ENCODE data around the gene GDPD3. TPM values are rescaled to one million over a fixed set of nuclear protein-coding genes. Genes with fewer than 3 reads are reported as not detected.

GDPD3 gene
- total and polyA plus RNA-seq, 2 of the 13 experiments (the other 11 are each of a cell fraction or from before 2014, with no cell fraction given) = 18.7 to 20.6 TPM

DNA sequence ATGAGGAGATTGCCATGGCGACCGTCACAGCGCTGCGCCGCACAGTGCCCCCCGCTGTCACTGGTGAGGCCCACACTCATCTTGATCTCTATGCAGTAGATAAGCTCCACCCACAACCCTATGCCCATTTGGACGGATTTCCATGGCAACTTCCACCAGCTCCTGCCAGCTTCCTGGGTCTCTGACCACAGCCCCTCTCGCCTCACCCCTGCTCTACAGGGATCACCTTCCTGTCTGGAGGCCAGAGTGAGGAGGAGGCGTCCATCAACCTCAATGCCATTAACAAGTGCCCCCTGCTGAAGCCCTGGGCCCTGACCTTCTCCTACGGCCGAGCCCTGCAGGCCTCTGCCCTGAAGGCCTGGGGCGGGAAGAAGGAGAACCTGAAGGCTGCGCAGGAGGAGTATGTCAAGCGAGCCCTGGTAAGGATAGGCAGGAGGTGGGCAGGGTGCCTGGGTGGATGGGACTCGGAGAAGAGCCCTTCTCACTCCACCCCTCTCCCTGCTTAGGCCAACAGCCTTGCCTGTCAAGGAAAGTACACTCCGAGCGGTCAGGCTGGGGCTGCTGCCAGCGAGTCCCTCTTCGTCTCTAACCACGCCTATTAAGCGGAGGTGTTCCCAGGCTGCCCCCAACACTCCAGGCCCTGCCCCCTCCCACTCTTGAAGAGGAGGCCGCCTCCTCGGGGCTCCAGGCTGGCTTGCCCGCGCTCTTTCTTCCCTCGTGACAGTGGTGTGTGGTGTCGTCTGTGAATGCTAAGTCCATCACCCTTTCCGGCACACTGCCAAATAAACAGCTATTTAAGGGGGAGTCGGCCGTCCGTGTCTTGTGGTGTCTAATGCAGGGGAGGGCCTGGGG, 43.5 kb downstream of the GDPD3 start (continued):
- TF ChIP-seq, protein P1, sequence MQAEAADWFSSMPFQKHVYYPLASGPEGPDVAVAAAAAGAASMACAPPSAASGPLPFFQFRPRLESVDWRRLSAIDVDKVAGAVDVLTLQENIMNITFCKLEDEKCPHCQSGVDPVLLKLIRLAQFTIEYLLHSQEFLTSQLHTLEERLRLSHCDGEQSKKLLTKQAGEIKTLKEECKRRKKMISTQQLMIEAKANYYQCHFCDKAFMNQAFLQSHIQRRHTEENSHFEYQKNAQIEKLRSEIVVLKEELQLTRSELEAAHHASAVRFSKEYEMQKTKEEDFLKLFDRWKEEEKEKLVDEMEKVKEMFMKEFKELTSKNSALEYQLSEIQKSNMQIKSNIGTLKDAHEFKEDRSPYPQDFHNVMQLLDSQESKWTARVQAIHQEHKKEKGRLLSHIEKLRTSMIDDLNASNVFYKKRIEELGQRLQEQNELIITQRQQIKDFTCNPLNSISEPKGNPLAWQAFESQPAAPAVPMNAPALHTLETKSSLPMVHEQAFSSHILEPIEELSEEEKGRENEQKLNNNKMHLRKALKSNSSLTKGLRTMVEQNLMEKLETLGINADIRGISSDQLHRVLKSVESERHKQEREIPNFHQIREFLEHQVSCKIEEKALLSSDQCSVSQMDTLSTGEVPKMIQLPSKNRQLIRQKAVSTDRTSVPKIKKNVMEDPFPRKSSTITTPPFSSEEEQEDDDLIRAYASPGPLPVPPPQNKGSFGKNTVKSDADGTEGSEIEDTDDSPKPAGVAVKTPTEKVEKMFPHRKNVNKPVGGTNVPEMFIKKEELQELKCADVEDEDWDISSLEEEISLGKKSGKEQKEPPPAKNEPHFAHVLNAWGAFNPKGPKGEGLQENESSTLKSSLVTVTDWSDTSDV (CRISPR knock-in tag; IDR thresholded peaks at IDR 0.05) = peak; percentile 50; the same call in 1 of the 2 replicates
- TF ChIP-seq RBFOX2 (IDR thresholded peaks at IDR 0.05; ENCODE audit: low read depth, low read length) (peak; percentile 43), HOXA7 (CRISPR knock-in tag; IDR thresholded peaks at IDR 0.05) (no peak), RNF2 (conservative IDR thresholded peaks at IDR 0.05; ENCODE audit: low read depth) (no peak), ZFP62 (CRISPR knock-in tag; IDR thresholded peaks at IDR 0.05) (no peak), ZNF7 (CRISPR knock-in tag; IDR thresholded peaks at IDR 0.05) (no peak), RFX3 (CRISPR knock-in tag; IDR thresholded peaks at IDR 0.05) (no peak), ZNF282 (IDR thresholded peaks at IDR 0.05; ENCODE audit: partially characterized antibody) (no peak), ZFY (CRISPR knock-in tag; IDR thresholded peaks at IDR 0.05) (0 out of 2 replicates have a peak, but pooled peaks have one; percentile 28), SMARCE1 (IDR thresholded peaks at IDR 0.05; ENCODE audit: borderline replicate concordance) (no peak), KDM5B (CRISPR knock-in tag; IDR thresholded peaks at IDR 0.05; ENCODE audit: borderline replicate concordance) (no peak), PRMT3 (CRISPR knock-in tag; IDR thresholded peaks at IDR 0.05; ENCODE audit: borderline replicate concordance, low read depth) (no peak), ZNF138 (CRISPR knock-in tag; IDR thresholded peaks at IDR 0.05; ENCODE audit: low read depth) (no peak), ZNF296 (CRISPR knock-in tag; conservative IDR thresholded peaks at IDR 0.05) (no peak), YEATS2 (CRISPR knock-in tag; IDR thresholded peaks at IDR 0.05; ENCODE audit: borderline replicate concordance) (no peak), ZNF468 (CRISPR knock-in tag; IDR thresholded peaks at IDR 0.05) (no peak), SMAD1 (CRISPR knock-in tag; IDR thresholded peaks at IDR 0.05; ENCODE audit: borderline replicate concordance, low read depth) (peak; percentile 51; the same call in 1 of the 2 replicates)
- TF ChIP-seq, protein P2, sequence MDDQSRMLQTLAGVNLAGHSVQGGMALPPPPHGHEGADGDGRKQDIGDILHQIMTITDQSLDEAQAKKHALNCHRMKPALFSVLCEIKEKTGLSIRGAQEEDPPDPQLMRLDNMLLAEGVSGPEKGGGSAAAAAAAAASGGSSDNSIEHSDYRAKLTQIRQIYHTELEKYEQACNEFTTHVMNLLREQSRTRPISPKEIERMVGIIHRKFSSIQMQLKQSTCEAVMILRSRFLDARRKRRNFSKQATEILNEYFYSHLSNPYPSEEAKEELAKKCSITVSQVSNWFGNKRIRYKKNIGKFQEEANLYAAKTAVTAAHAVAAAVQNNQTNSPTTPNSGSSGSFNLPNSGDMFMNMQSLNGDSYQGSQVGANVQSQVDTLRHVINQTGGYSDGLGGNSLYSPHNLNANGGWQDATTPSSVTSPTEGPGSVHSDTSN (CRISPR knock-in tag; IDR thresholded peaks at IDR 0.05; ENCODE audit: borderline replicate concordance) = no peak
- TF ChIP-seq, protein P3, sequence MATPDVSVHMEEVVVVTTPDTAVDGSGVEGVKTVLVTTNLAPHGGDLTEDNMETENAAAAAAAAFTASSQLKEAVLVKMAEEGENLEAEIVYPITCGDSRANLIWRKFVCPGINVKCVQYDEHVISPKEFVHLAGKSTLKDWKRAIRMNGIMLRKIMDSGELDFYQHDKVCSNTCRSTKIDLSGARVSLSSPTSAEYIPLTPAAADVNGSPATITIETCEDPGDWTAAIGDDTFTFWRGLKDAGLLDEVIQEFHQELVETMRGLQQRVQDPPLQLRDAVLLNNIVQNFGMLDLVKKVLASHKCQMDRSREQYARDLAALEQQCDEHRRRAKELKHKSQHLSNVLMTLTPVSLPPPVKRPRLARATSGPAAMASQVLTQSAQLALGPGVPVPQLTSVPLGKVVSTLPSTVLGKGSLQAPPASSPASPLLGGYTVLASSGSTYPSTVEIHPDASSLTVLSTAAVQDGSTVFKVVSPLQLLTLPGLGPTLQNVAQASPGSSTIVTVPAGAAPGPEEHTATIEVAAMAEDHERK (CRISPR knock-in tag; IDR thresholded peaks at IDR 0.05; ENCODE audit: low read depth) = no peak
- TF ChIP-seq, protein P4, sequence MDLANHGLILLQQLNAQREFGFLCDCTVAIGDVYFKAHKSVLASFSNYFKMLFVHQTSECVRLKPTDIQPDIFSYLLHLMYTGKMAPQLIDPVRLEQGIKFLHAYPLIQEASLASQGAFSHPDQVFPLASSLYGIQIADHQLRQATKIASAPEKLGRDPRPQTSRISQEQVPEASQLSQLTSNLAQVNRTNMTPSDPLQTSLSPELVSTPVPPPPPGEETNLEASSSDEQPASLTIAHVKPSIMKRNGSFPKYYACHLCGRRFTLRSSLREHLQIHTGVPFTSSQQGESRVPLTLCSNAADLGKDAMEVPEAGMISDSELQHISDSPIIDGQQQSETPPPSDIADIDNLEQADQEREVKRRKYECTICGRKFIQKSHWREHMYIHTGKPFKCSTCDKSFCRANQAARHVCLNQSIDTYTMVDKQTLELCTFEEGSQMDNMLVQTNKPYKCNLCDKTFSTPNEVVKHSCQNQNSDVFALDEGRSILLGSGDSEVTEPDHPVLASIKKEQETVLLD (CRISPR knock-in tag; IDR thresholded peaks at IDR 0.05; ENCODE audit: low read depth) = no peak

Data from HepG2 (cell line).